COLO668 (cell line): Measurements from ENCODE around the gene ETV7.
"Not testable (repeated sequence)": the region's sequence is repeated elsewhere in the genome, so short reads cannot be mapped to it uniquely, and the experiment has no call there.

Experiments used
- DNase-seq: peaks from one replicate; lab custom pipeline; 2025; ENCODE audit not compliant: unreplicated experiment; lab: John Stamatoyannopoulos, UW

Gene ETV7

GRCh38 chr6:36343109-36343680, 44.3 kb downstream of the ETV7 start:
- DNase-seq: no peak

- peak; percentile 33 for DNase-seq
Observed at GRCh38 chr6:36340618-36341454, 46.6 kb downstream of the ETV7 start.

- DNase-seq: no peak
Observed at GRCh38 chr6:36340306-36340617, 47.2 kb downstream of the ETV7 start.

GRCh38 chr6:36339146-36339545, 48.3 kb downstream of the ETV7 start:
- DNase-seq: no peak

GRCh38 chr6:36338223-36338622, 49.2 kb downstream of the ETV7 start:
- not testable (repeated sequence) for DNase-seq

- DNase-seq: peak; percentile 5
Observed at GRCh38 chr6:36337814-36338213, 49.7 kb downstream of the ETV7 start.

- no peak for DNase-seq
Observed at GRCh38 chr6:36336779-36337241, 50.7 kb downstream of the ETV7 start, which contains the start of gene BNIP5. TSS of gene BNIP5 (minus strand) at chr6:36336888. CDS start at chr6:36330690, 6,198 bp downstream.

GRCh38 chr6:36336208-36336710, 51.2 kb downstream of the ETV7 start:
- no peak for DNase-seq

GRCh38 chr6:36335465-36336207, 51.8 kb downstream of the ETV7 start:
- peak; percentile 11 for DNase-seq

GRCh38 chr6:36334832-36335459, 52.5 kb downstream of the ETV7 start:
- DNase-seq: peak; percentile 22

GRCh38 chr6:36333931-36334725, 53.3 kb downstream of the ETV7 start:
- DNase-seq: no peak

GRCh38 chr6:36333171-36333895, 54.1 kb downstream of the ETV7 start:
- DNase-seq: no peak

- no peak for DNase-seq
Observed at GRCh38 chr6:36331381-36331780, 56.1 kb downstream of the ETV7 start.

GRCh38 chr6:36330366-36330765, 57.1 kb downstream of the ETV7 start:
- DNase-seq: no peak

GRCh38 chr6:36329798-36330291, 57.6 kb downstream of the ETV7 start:
- DNase-seq: peak; percentile 29

- DNase-seq: no peak
Observed at GRCh38 chr6:36328600-36328999, 58.9 kb downstream of the ETV7 start.

GRCh38 chr6:36327919-36328236, 59.6 kb downstream of the ETV7 start:
- no peak for DNase-seq

GRCh38 chr6:36327226-36327918, 60.1 kb downstream of the ETV7 start:
- peak; percentile 18 for DNase-seq

GRCh38 chr6:36326356-36326995, 61.0 kb downstream of the ETV7 start:
- DNase-seq: peak; percentile 1
